HG02571 (cell line): ENCODE results near the gene PDE6A.

Experiments used
- ATAC-seq: cut with Tn5 transposase; IDR thresholded peaks from one replicate; pipeline ENCODE4 v1.9.1; 2021; ENCODE audit warnings: mild to moderate bottlenecking, moderate library complexity; ENCODE audit not compliant: unreplicated experiment

PDE6A gene

DNA sequence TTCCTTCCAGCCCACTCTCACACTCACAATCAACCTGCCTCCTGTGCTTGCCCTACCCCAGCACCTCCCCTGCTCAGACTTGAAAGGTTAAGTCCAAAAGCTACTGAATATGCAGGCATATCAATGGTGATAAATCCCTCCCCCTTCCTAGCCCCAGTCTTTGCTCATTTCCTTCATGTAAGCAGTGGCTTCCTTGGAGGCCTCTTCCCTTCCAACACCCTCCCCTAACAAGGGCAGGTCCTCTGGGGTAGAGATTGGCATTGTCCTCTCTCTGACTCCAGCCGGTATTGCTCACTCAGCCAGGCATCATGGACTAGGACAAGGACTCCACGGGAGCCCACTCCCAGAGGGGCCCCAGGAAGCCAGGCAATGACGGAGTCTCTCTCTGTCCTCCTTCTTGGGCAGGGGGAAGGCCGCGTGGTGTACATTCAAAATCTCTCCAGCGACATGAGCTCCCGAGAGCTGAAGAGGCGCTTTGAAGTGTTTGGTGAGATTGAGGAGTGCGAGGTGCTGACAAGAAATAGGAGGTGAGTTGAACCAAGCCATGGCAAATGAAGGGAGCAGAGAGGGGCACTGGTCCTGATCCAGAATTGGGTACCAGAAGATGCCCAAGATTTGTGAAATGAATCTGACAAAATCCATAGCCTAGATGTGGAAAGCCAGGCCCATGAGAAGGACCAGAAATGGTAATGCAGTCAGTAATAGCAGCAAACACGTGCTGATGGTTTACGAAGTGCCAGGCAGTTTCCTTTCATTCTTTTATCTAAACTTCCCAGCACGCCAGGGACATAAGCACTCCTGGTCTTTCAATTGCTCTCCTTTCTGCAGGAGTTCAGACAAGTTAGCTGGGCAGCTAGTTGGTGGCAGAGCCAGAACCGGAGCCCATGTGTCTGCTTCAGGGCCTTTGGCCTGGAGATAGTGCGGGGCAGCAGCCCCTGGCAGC is 102.5 kb downstream of the PDE6A start:
- ATAC-seq: no peak

GRCh38 chr5:149840226-149840825 is 104.3 kb downstream of the PDE6A start:
- no peak for ATAC-seq

DNA sequence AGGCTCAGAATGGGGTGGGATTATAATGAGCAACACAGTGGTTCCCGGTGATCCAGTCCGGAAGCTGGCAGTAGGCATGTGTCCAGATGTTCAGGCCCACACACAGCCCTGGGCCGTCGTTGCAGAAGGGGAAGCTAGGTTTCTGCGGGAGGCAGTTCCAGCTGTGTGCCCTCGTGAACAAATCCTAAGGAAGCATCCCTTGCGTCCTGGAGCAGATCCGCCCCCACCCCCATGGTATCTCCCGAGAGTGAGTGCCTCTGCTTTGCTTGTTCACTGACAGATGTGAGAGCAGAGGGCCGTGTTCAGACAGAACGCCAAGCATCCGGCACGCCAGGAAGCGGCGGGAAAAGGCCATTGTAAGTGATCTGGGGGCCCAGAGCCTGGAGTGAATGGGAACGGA is 104.8 kb downstream of the PDE6A start:
- ATAC-seq: no peak

DNA sequence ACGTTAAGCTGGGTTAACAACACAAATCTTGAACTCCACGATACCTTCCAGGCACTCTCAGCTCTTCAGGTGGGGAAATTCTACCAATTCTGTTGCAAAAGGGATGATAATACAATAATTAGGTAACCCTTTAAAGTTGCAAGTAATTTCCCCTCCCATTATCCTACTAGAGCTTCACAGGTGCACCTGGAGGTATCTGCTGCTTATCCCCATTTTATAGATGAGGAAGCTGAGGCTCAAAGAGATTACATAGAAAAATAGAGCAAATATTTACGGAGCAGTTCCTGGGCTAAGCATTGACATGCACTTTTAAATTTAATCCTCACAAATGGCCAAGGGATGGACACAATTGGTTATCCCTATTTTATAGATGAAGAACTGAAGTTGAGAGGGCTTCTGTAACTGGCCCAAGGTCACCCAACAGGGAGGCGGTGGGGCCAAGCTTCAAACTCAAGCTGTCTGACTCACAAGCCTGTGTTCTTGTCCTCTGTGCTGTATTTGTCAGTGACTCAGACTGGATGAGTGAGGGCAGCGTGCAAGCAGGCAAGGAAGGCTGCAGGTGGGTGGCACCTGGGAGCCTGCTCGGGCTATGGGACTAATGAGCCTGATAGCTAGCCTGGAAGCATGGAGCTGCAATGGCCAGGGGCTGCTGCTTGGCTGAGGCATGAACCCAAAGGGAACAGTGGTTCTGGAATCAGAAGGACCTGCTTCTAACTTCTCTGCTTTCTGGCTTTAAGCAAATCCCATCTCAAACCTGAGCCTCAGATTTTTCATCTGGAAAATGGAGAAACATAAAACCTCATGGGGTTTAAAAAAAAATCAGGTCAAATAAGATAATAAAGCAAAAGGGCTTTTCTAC is 105.5 kb downstream of the PDE6A start:
- no peak for ATAC-seq

DNA sequence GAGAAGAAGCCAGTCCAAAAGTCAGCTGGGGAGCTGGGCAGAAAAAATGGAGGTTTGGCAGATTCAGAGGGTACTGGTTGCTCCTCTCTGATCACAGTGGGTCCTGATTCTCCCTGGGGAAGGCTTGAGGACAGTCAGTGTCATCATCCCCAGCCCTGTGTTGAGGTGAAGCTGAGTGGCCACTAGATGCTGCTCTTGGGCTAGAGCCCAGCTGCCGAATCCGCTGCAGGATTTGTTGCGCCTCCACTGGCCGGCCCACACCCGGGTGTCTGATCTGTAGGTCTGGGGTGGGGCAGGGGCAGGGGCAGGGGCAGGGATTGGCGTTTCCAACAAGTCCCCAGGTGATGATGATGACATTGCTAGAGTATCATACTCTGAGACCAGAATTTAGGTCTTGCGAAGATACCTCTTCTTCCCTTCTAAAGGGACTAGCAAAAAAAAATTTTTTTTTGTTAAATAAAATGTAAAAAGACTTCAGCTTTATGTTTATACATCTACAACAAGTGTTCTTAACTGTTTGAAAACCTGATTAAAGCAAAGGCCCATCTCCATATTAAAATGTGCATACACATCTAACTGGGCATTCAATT is 106.8 kb downstream of the PDE6A start:
- ATAC-seq: no peak

GRCh38 chr5:149836451-149837139 is 108.0 kb downstream of the PDE6A start:
- ATAC-seq: no peak

- no peak for ATAC-seq
Measured at GRCh38 chr5:149834246-149834855, 110.2 kb downstream of the PDE6A start.

GRCh38 chr5:149833116-149833827 is 111.3 kb downstream of the PDE6A start:
- ATAC-seq: no peak

- ATAC-seq: no peak
Measured at GRCh38 chr5:149832636-149833035, 112.0 kb downstream of the PDE6A start.

GRCh38 chr5:149831492-149831891 is 113.1 kb downstream of the PDE6A start:
- ATAC-seq: peak; percentile 88

- ATAC-seq: no peak
Measured at GRCh38 chr5:149830579-149830978, 114.0 kb downstream of the PDE6A start.

GRCh38 chr5:149829954-149830353 is 114.6 kb downstream of the PDE6A start:
- ATAC-seq: no peak

DNA sequence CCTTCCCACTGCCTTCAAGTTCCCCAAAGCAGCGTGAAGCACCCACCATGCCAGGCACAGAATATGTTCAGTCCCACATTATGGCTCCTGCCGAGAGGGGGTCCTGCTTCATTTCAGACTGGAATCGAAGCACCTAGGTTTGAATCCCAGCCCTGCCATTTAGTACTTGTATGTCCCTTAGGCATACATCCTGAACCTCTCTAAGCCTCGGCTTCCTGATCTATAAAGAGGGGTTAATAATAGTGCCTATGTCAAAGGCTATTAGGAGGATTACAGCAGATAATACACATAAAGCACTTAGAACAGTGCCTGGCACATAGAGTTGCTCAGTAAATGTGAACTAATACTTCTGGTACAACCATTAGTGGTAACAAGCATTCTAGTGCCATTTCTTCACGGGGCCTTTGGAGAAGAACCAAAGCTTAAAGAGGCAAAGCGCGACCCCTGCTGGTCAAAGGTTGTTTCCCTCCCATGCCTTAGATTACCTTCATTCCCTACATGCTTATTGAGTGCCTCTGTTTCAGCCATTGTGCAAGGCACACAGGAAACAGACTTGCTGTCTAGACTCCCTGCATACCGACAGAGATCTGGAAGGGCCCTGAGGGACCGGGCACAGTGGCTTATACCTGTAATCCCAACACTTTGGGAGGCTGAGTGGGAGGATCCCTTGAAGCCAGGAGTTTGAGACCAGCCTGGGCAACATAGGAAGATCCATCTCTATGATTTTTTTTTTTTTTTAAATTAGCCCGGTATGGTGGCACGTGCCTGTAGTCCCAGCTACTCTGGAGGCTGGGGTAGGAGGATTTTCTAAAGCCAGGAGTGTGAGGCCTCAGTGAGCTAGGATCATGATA is 116.2 kb downstream of the PDE6A start:
- peak; percentile 48 for ATAC-seq

DNA sequence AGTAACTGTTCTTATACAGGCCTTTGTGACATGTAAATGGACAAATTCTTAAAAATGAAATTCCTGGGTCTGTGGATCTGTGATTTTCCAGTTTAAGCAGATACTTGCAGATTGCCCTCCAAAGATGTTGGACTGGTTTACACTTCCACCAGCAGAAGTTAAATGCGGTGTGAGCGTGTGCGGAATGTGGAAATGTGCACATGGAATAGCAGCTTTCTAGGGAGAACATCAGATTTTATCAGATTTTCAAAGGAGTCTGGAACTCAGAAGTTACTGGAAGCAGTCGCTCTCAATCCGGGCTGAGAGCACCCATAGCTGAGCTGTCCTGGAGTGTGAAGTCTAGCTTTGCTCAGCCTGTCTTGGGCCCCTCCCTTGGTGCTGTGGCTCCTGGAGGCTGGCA is 117.0 kb downstream of the PDE6A start:
- ATAC-seq: no peak

GRCh38 chr5:149827086-149827485 is 117.5 kb downstream of the PDE6A start:
- no peak for ATAC-seq

DNA sequence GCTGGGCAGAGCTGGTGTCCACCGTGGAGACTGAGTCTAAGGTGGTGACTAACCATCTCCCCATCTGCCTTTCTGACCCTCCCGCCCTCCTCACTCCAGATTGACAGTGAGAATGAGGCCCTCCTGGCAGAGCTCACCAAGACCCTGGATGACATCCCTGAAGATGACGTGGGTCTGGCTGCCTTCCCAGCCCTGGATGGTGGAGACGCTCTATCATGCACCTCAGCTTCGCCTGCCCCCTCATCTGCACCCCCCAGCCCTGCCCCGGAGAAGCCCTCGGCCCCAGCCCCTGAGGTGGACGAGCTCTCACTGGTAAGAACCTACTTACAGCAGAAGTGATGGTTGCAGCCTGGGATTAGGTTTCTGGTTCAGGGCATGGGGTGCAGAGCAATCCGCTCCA is 118.0 kb downstream of the PDE6A start:
- no peak for ATAC-seq

GRCh38 chr5:149824846-149825245 is 119.7 kb downstream of the PDE6A start:
- ATAC-seq: no peak

- no peak for ATAC-seq
Measured at GRCh38 chr5:149824120-149824519, 120.5 kb downstream of the PDE6A start.
